Measurements from ENCODE around the gene TEAD2. TPM values are rescaled to one million over a fixed set of nuclear protein-coding genes. Genes with fewer than 3 reads are reported as not detected.

TEAD2 gene
- total and polyA plus RNA-seq, 9 of the 15 experiments (the other 6 are each of a cell fraction or from before 2014, with no cell fraction given) = 1.6 to 27.0 (median 13.9) TPM

DNA sequence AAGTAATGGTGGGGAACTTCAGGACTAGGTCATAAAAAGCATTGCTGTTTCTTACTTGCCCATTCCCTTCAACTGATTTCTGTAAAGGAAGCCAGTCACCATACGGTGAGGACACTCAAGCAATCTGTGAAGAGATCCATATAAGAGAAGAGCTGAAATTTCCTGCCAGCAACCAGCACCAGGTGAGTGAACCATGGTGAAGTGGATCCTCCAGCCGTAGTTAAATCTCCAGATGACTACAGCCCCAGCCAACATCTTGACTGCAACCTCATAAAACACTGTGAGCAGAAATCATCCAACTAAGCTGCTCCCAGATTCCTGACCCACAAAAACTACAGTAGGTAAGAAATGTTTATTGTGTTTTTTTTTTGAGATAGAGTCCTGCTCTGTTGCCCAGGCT lies 33.5 kb downstream of the TEAD2 start:
- no peak for ATAC-seq
- Histone ChIP-seq H2AFZ (ENCODE audit: low read depth, low read length) (no peak overlapping the region), H3K27ac (ENCODE audit: extremely low read depth, low read depth, low read length) (no peak overlapping the region), H3K9ac (ENCODE audit: insufficient read depth in 1 of 2, low read depth in 2 of 2, low read length in 2 of 2) (no peak overlapping the region), H3K4me3 (no peak overlapping the region), H3K9me1 (ENCODE audit: control insufficient read depth, insufficient read depth, low read length) (no peaks in the 10 kb centered on the region), H3K36me3 (ENCODE audit: control insufficient read depth, insufficient read depth, low read length) (0 out of 3 replicates have a peak, but pooled peaks cover 3% of the 10 kb centered on the region), H4K20me1 (replicated peaks; ENCODE audit: control insufficient read depth, insufficient read depth, low read length) (no peaks in the 10 kb centered on the region), H3K4me2 (ENCODE audit: insufficient read depth, low read length) (no peak overlapping the region), H3K27me3 (ENCODE audit: control insufficient read depth in 2 of 2, insufficient read depth in 2 of 2, low read length in 2 of 2) (no peaks in the 10 kb centered on the region), H3K79me2 (ENCODE audit: control insufficient read depth, insufficient read depth, low read length) (no peaks in the 10 kb centered on the region), H3K9me3 (replicated peaks; ENCODE audit: control insufficient read depth, insufficient read depth, low read depth, low read length) (no peaks in the 10 kb centered on the region), H3K4me1 (replicated peaks in 1 of 2; ENCODE audit: control insufficient read depth in 2 of 2, insufficient read depth in 2 of 2, low read length in 2 of 2) (peaks cover 9 to 26% of the 10 kb centered on the region in 2 experiments; a peak in 4 of 5 replicates)
- ChIA-PET POLR2A (no interaction called here), CTCF (ENCODE audit: low intra/inter-chr PET ratio) (no interaction called here)
- 76% methylated on average over 2 of the region's 2 CpGs for WGBS (ENCODE audit: insufficient coverage, low coverage, missing lambda C conversion rate)
- intact Hi-C loops (cut with micrococcal nuclease) = no loop called here
- BruUV-seq (replicated peaks) = no TSS peak
- in situ Hi-C loops (cut with MboI) = no loop called here
- no peak for DNase-seq (ENCODE audit: extremely low read depth in 1 of 4, low spot score in 3 of 4)
- no peak for TF ChIP-seq POLR2AphosphoS5 (IDR thresholded peaks at IDR 0.05; ENCODE audit: control insufficient read depth, insufficient read depth, low read depth, low read length)
- TF ChIP-seq, protein P1, sequence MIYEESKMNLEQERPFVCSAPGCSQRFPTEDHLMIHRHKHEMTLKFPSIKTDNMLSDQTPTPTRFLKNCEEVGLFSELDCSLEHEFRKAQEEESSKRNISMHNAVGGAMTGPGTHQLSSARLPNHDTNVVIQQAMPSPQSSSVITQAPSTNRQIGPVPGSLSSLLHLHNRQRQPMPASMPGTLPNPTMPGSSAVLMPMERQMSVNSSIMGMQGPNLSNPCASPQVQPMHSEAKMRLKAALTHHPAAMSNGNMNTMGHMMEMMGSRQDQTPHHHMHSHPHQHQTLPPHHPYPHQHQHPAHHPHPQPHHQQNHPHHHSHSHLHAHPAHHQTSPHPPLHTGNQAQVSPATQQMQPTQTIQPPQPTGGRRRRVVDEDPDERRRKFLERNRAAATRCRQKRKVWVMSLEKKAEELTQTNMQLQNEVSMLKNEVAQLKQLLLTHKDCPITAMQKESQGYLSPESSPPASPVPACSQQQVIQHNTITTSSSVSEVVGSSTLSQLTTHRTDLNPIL (CRISPR knock-in tag; IDR thresholded peaks at IDR 0.05) = no peak
- FAIRE-seq = no peak

DNA sequence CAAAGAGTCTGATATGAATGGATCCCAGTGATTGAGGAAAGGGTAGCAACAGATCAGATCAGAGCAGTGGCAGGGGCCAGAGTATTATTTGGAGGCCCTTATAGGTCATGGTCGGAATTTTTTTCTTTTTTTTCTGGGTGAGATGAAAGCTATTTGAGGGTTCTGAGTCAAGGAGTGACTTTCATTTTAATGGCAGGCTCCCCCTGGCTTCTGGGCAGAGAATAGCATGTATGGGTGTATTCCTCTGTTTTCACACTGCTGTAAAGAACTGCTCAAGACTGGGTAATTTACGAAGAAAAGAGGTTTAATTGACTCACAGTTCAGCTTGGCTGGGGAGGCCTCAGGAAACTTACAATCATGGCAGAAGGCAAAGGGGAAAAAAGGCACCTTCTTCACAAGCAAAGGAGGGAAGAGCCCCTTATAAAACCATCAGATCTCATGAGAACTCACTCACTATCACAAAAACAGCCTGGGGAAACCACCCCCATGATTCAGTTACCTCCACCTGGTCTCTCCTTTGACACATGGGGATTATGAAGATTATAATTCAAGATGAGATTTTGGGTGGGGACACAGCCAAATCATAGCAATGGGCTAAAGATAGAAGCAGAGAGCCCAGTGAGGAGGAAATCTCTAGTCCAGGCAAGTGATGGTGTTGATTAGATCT lies 34.2 kb downstream of the TEAD2 start:
- peak; percentile 48 to 64 (median 56) for DNase-seq (ENCODE audit: extremely low read depth in 1 of 4, low spot score in 3 of 4)
- Histone ChIP-seq H3K4me2 (ENCODE audit: insufficient read depth, low read length) (no peak overlapping the region), H3K36me3 (ENCODE audit: control insufficient read depth, insufficient read depth, low read length) (0 out of 3 replicates have a peak, but pooled peaks cover 3% of the 10 kb centered on the region), H3K9me1 (ENCODE audit: control insufficient read depth, insufficient read depth, low read length) (no peaks in the 10 kb centered on the region), H2AFZ (ENCODE audit: low read depth, low read length) (peak overlapping the region; percentile 21; the same call in 1 of the 2 replicates), H3K4me1 (replicated peaks in 1 of 2; ENCODE audit: control insufficient read depth in 2 of 2, insufficient read depth in 2 of 2, low read length in 2 of 2) (peaks cover 5 to 21% of the 10 kb centered on the region in 2 experiments; a peak in 4 of 5 replicates), H3K79me2 (ENCODE audit: control insufficient read depth, insufficient read depth, low read length) (no peaks in the 10 kb centered on the region), H3K27me3 (ENCODE audit: control insufficient read depth in 2 of 2, insufficient read depth in 2 of 2, low read length in 2 of 2) (no peaks in the 10 kb centered on the region), H3K9me3 (replicated peaks; ENCODE audit: control insufficient read depth, insufficient read depth, low read depth, low read length) (no peaks in the 10 kb centered on the region), H3K4me3 (no peak overlapping the region), H3K9ac (ENCODE audit: insufficient read depth in 1 of 2, low read depth in 2 of 2, low read length in 2 of 2) (no peak overlapping the region; a peak in 1 of 4 replicates), H4K20me1 (replicated peaks; ENCODE audit: control insufficient read depth, insufficient read depth, low read length) (no peaks in the 10 kb centered on the region), H3K27ac (ENCODE audit: extremely low read depth, low read depth, low read length) (no peak overlapping the region)
- intact Hi-C loops (cut with micrococcal nuclease) = no loop called here
- POLR2A ChIA-PET = interaction anchor here (1.0 kb wide), 2 partner anchors 10 to 14 kb away, joined by 3 to 4 read pairs; no protein-coding TSS in a partner anchor
- peak; percentile 85 for FAIRE-seq
- CTCF ChIA-PET (ENCODE audit: low intra/inter-chr PET ratio) = interaction anchor here (0.5 kb wide), 1 partner anchor 125 kb away, joined by 3 read pairs; the partner anchor contains the start of gene ALDH16A1
- BruUV-seq (replicated peaks) = no TSS peak
- ATAC-seq = peak; percentile 82
- in situ Hi-C loops (cut with MboI) = no loop called here
- 5% methylated on average over 2 of the region's 2 CpGs for whole genome bisulfite sequencing (ENCODE audit: insufficient coverage, low coverage, missing lambda C conversion rate)
- TF ChIP-seq, protein P2, sequence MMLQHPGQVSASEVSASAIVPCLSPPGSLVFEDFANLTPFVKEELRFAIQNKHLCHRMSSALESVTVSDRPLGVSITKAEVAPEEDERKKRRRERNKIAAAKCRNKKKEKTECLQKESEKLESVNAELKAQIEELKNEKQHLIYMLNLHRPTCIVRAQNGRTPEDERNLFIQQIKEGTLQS (IDR thresholded peaks at IDR 0.05) = peak; percentile 60
- TF ChIP-seq, protein P2 (CRISPR knock-in tag; conservative IDR thresholded peaks at IDR 0.05) = no peak
- peak; percentile 90 for TF ChIP-seq ZNF766 (CRISPR knock-in tag; conservative IDR thresholded peaks at IDR 0.05)
- peak in 1 of 2 experiments; percentile 54; a peak in 2 of 4 replicates for TF ChIP-seq RAD21 (CRISPR knock-in tag; conservative IDR thresholded peaks at IDR 0.05 in 1 of 2, IDR thresholded peaks at IDR 0.05 in 1 of 2)
- no peak for TF ChIP-seq XRCC4 (IDR thresholded peaks at IDR 0.05; ENCODE audit: extremely low read depth, insufficient read depth, insufficient read length)

Measured in K562 (cell line).